Stimulated activated CD8-positive, alpha-beta memory T cell treated with anti-CD3 and anti-CD28 coated beads, Interleukin-12 subunit alpha, Interleukin-12 subunit beta, amount 100 ng/mL, for 1 hour (primary cell): Measurements from ENCODE around the gene GHRH.

Experiments
- DNase-seq: peaks from one replicate; pipeline ENCODE4 v3.0.0-alpha.2; 2020; ENCODE audit warnings: low read depth

Gene GHRH

GRCh38 chr20:37261714-37262113 lies at the start of gene GHRH:
TSS of gene GHRH (minus strand) at chr20:37261814. CDS start at chr20:37256889, 4,925 bp downstream.
- DNase-seq, result no peak

- DNase-seq, result no peak
Measured at GRCh38 chr20:37310951-37311350, 49.3 kb upstream of the GHRH start.

- no peak for DNase-seq
Measured at GRCh38 chr20:37309936-37310590, 48.4 kb upstream of the GHRH start.

- no peak for DNase-seq
Measured at GRCh38 chr20:37309290-37309689, 47.7 kb upstream of the GHRH start.

GRCh38 chr20:37308086-37309050 lies 46.8 kb upstream of the GHRH start:
- DNase-seq, result no peak

GRCh38 chr20:37305839-37306238 lies 44.2 kb upstream of the GHRH start:
- DNase-seq, result no peak

GRCh38 chr20:37305079-37305478 lies 43.5 kb upstream of the GHRH start:
- DNase-seq, result no peak

GRCh38 chr20:37303637-37304036 lies 42.0 kb upstream of the GHRH start:
- DNase-seq, result no peak

- DNase-seq, result no peak
Measured at GRCh38 chr20:37302981-37303380, 41.4 kb upstream of the GHRH start.

GRCh38 chr20:37301558-37301957 lies 39.9 kb upstream of the GHRH start:
- DNase-seq, result no peak

GRCh38 chr20:37301120-37301519 lies 39.5 kb upstream of the GHRH start:
- no peak for DNase-seq

- DNase-seq, result no peak
Measured at GRCh38 chr20:37299718-37300528, 38.3 kb upstream of the GHRH start.

GRCh38 chr20:37298190-37298939 lies 36.8 kb upstream of the GHRH start:
- no peak for DNase-seq

GRCh38 chr20:37297066-37297736 lies 35.6 kb upstream of the GHRH start:
- DNase-seq, result no peak

GRCh38 chr20:37296371-37296770 lies 34.8 kb upstream of the GHRH start:
- no peak for DNase-seq

GRCh38 chr20:37295595-37295994 lies 34.0 kb upstream of the GHRH start:
- no peak for DNase-seq

GRCh38 chr20:37295001-37295400 lies 33.4 kb upstream of the GHRH start:
- DNase-seq, result no peak

GRCh38 chr20:37294262-37294981 lies 32.8 kb upstream of the GHRH start:
- no peak for DNase-seq

- no peak for DNase-seq
Measured at GRCh38 chr20:37293301-37293943, 31.8 kb upstream of the GHRH start.

GRCh38 chr20:37291724-37292126 lies 30.1 kb upstream of the GHRH start:
- DNase-seq, result no peak
